ENCODE results near the gene MEST. TPM values are rescaled to one million over a fixed set of nuclear protein-coding genes. Genes with fewer than 3 reads are reported as not detected.

Gene MEST
- total and polyA plus RNA-seq, 2 of the 13 experiments (the other 11 are each of a cell fraction or from before 2014, with no cell fraction given) = 49.5 to 54.6 TPM

DNA sequence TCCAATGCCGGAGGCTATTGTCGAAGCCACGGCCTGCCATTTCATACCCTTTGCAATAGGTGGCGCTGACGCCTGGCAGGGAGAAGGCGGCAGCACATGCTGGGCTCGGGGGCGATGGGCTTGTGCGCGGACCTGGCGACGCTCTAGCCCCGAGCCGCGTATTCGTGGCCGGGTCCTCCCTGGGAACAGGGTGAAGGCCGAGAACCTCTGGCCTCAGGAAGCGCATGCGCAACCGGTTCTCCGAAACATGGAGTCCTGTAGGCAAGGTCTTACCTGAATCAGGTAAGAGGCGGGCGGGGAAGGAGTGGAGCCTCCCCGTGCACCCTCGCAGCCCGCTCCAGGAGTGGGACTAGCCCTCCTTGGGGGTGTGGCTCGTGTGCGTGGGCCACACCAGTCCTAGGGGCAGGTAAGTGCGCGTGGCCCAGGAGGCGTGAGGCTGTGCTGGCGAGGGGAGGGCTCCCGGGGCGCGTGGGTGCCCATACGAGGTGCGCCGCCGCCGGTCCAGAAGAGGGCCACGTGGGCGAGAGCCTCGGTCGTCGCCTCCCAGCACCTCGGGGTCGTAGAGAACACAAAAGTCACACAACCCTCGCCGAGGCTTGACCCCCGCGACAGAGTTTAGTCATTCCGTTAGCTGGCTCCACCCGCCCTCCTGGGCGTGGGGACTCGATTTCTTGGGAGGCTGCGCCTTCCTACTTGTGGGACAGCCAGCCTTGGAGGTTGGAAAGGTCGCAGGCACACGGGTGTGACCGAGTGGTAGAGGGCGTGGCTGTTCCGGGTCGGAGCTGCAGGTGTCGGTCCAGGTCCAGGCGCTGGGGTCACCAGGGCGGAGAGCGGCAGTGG, 5.6 kb upstream of the MEST start (continued):
- TF ChIP-seq, protein P1, sequence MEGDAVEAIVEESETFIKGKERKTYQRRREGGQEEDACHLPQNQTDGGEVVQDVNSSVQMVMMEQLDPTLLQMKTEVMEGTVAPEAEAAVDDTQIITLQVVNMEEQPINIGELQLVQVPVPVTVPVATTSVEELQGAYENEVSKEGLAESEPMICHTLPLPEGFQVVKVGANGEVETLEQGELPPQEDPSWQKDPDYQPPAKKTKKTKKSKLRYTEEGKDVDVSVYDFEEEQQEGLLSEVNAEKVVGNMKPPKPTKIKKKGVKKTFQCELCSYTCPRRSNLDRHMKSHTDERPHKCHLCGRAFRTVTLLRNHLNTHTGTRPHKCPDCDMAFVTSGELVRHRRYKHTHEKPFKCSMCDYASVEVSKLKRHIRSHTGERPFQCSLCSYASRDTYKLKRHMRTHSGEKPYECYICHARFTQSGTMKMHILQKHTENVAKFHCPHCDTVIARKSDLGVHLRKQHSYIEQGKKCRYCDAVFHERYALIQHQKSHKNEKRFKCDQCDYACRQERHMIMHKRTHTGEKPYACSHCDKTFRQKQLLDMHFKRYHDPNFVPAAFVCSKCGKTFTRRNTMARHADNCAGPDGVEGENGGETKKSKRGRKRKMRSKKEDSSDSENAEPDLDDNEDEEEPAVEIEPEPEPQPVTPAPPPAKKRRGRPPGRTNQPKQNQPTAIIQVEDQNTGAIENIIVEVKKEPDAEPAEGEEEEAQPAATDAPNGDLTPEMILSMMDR (CRISPR knock-in tag; IDR thresholded peaks at IDR 0.05) = peak; percentile 89
- peak; percentile 75; the same call in 1 of the 2 replicates for TF ChIP-seq HOXA3 (CRISPR knock-in tag; IDR thresholded peaks at IDR 0.05)
- TF ChIP-seq GABPA (IDR thresholded peaks at IDR 0.05; ENCODE audit: low read depth, low read length) = no peak
- TF ChIP-seq GABPA (CRISPR knock-in tag; IDR thresholded peaks at IDR 0.05; ENCODE audit: low read depth) = 0 out of 2 replicates have a peak, but pooled peaks have one; percentile 37
- TF ChIP-seq PITX1 (CRISPR knock-in tag; IDR thresholded peaks at IDR 0.05) = peak; percentile 79
- peak; percentile 75; the same call in 1 of the 2 replicates for TF ChIP-seq ETV6 (CRISPR knock-in tag; conservative IDR thresholded peaks at IDR 0.05)
- TF ChIP-seq CBX1 (IDR thresholded peaks at IDR 0.05; ENCODE audit: low read depth) = peak; percentile 47
- TF ChIP-seq ZNF446 (CRISPR knock-in tag; IDR thresholded peaks at IDR 0.05) = peak; percentile 52; the same call in 1 of the 2 replicates
- no peak for TF ChIP-seq TRIM24 (CRISPR knock-in tag; IDR thresholded peaks at IDR 0.05)
- TF ChIP-seq SMAD3 (CRISPR knock-in tag; IDR thresholded peaks at IDR 0.05) = 0 out of 2 replicates have a peak, but pooled peaks have one; percentile 56
- TF ChIP-seq ZBTB7B (CRISPR knock-in tag; IDR thresholded peaks at IDR 0.05) = 0 out of 2 replicates have a peak, but pooled peaks have one; percentile 28
- peak; percentile 53; the same call in 1 of the 2 replicates for TF ChIP-seq MED1 (CRISPR knock-in tag; IDR thresholded peaks at IDR 0.05)
- TF ChIP-seq, protein P2, sequence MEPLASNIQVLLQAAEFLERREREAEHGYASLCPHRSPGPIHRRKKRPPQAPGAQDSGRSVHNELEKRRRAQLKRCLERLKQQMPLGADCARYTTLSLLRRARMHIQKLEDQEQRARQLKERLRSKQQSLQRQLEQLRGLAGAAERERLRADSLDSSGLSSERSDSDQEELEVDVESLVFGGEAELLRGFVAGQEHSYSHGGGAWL (CRISPR knock-in tag; IDR thresholded peaks at IDR 0.05) = peak; percentile 61; the same call in 1 of the 2 replicates
- TF ChIP-seq PRMT3 (CRISPR knock-in tag; IDR thresholded peaks at IDR 0.05; ENCODE audit: borderline replicate concordance, low read depth) = peak; percentile 84; the same call in 1 of the 2 replicates
- TF ChIP-seq, protein P3, sequence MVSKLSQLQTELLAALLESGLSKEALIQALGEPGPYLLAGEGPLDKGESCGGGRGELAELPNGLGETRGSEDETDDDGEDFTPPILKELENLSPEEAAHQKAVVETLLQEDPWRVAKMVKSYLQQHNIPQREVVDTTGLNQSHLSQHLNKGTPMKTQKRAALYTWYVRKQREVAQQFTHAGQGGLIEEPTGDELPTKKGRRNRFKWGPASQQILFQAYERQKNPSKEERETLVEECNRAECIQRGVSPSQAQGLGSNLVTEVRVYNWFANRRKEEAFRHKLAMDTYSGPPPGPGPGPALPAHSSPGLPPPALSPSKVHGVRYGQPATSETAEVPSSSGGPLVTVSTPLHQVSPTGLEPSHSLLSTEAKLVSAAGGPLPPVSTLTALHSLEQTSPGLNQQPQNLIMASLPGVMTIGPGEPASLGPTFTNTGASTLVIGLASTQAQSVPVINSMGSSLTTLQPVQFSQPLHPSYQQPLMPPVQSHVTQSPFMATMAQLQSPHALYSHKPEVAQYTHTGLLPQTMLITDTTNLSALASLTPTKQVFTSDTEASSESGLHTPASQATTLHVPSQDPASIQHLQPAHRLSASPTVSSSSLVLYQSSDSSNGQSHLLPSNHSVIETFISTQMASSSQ (IDR thresholded peaks at IDR 0.05; ENCODE audit: low read depth) = no peak
- TF ChIP-seq, protein P3 (CRISPR knock-in tag; IDR thresholded peaks at IDR 0.05; ENCODE audit: borderline replicate concordance) = no peak; the same call in 1 of the 2 replicates
- TF ChIP-seq SP140L (CRISPR knock-in tag; IDR thresholded peaks at IDR 0.05; ENCODE audit: borderline replicate concordance) = no peak
- peak; percentile 54; the same call in 1 of the 2 replicates for TF ChIP-seq ZFP1 (CRISPR knock-in tag; IDR thresholded peaks at IDR 0.05)
- TF ChIP-seq ZNF143 (CRISPR knock-in tag; IDR thresholded peaks at IDR 0.05) = no peak
- TF ChIP-seq KDM6A (CRISPR knock-in tag; IDR thresholded peaks at IDR 0.05; ENCODE audit: low read depth) = no peak
- no peak for TF ChIP-seq NR3C1 (CRISPR knock-in tag; IDR thresholded peaks at IDR 0.05)
- peak; percentile 89 for TF ChIP-seq KAT8 (CRISPR knock-in tag; IDR thresholded peaks at IDR 0.05)
